Epithelial cell of proximal tubule (primary cell): ENCODE data around the gene EDDM3A. TPM values are rescaled to one million over a fixed set of nuclear protein-coding genes. Genes with fewer than 3 reads are reported as not detected.
"Not testable (repeated sequence)": the region's sequence is repeated elsewhere in the genome, so short reads cannot be mapped to it uniquely, and the experiment has no call there.

Source experiments
- DNase-seq: peaks from one replicate; pipeline ENCODE4 v3.0.0-alpha.2; 2011; ENCODE audit warnings: low read depth
- H3K4me3 ChIP-seq: 2 replicates; pipeline ENCODE4 v1.5.1; 2011; ENCODE audit warnings: low read depth, mild to moderate bottlenecking, low read length
- total RNA-seq: library from RNA; depleted of rRNA; stranded (reverse); fragments of >200 nt; gene quantifications from 2 replicates; pipeline ENCODE4 v1.2.3, GENCODE V29; 2015
- TF ChIP-seq, protein P1 (sequence below): conservative IDR thresholded peaks from 2 replicates; pipeline ENCODE4 v1.5.1; 2012; ENCODE audit warnings: low read depth, mild to moderate bottlenecking, low read length

The EDDM3A gene, protein sequence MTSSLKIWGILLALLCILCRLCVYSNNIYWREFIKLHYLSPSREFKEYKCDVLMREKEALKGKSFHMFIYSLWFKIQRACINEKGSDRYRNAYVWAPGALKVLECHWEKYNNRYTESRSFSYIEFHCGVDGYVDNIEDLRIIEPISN
- not detected in 2 replicates for total RNA-seq

DNA sequence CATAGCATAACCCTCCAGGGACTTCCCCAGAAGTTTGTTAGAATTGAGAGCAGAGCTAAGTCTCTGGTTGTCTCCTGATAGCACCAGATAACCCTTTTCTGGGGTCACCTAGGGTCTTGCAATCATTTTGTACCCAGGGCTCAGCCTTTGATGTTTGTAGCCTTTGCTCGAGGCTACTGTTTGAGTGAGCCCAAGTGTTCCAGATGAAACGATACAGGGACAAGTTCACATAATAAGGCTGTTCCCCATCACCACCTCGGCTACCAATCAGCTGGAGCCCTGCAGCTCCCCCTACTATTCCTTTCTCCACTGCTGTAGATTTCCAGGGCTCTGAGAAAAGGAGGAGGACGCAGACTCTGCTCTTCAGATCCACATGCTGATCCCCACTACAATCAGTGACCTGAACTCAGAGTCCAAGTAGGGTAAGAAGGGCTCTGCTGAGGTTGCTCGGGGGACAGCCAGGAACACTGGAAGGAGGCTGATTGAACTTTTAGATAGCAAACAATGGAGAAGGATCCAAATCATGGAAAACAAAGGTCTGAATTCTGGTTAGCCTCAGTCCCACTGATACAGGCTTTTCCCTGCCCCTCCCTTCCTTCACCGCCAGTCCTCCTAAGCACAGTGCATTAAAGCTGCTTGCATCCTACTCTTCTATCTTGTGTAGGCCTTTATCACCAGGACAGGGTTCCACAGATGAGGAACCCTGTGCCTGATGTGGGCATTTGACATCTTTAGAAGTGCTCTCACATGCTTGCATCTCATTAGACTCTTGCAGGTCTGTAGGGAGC is at the start of gene EDDM3A:
TSS of gene EDDM3A (plus strand) at position 317 of the 788 bp plus-strand sequence. CDS start 1,694 bp downstream, outside the sequence.
- no peak within 1 kb of the TSS for H3K4me3 ChIP-seq
- no peak for DNase-seq
- TF ChIP-seq, protein P1, sequence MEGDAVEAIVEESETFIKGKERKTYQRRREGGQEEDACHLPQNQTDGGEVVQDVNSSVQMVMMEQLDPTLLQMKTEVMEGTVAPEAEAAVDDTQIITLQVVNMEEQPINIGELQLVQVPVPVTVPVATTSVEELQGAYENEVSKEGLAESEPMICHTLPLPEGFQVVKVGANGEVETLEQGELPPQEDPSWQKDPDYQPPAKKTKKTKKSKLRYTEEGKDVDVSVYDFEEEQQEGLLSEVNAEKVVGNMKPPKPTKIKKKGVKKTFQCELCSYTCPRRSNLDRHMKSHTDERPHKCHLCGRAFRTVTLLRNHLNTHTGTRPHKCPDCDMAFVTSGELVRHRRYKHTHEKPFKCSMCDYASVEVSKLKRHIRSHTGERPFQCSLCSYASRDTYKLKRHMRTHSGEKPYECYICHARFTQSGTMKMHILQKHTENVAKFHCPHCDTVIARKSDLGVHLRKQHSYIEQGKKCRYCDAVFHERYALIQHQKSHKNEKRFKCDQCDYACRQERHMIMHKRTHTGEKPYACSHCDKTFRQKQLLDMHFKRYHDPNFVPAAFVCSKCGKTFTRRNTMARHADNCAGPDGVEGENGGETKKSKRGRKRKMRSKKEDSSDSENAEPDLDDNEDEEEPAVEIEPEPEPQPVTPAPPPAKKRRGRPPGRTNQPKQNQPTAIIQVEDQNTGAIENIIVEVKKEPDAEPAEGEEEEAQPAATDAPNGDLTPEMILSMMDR = no peak

DNA sequence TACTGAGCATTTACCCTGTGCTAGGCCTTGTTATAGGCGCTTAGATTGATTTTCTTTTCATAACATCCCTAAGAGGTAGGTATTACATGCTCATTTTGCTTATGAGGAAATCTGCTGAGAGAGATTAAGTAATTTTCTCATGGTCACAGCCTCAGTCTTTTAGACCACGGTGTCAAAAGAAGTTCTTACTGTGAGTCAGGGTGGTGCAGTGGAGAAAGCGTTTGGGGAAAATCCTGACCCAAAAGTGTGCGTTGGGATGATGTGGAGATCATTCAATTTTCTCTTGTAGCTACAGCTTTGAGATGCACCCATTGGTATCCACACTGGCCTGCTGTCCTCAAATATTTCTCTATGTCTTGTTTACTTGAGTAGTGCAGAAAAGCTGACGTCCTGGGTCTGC is 48.9 kb upstream of the EDDM3A start:
- TF ChIP-seq, protein P1 = no peak
- DNase-seq = no peak

DNA sequence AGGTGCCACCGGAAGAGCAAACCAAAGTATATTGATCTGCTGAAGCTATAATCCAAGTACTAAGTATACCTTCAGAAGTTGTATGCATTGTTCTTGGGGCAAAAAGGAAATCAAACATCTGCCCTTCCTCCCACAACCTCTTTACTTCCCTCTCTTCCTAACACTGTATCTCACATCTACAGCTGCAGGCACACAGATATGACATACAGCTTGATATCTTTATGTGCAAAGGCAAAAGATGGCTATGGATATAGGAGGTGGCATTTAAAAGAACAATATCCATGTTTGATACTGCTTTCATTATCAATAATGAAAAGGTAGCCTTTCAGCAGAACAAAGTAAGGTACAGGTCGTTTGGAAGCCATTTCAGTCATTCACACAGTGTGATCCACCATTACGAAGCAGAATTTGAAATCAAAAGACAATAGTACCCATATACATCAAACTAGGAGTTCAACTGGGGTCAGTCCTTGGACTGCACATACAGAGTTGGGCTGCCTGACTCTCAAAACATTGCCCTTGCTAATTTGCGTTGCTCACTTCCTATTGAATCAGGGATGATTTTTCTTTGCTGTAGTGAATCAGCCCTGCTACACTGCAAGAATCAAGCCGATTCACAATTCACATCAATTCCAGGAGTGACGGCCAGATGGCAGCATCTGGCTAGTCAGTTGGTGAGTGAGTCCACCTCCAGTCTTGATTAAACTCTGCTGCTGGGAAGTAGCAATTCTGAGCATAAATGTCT is 48.2 kb upstream of the EDDM3A start:
- TF ChIP-seq, protein P1 = peak; percentile 87
- DNase-seq = no peak

More for the DNA sequence above, 48.9 kb upstream of the EDDM3A start:
- no peak overlapping the region for H3K4me3 ChIP-seq

DNA sequence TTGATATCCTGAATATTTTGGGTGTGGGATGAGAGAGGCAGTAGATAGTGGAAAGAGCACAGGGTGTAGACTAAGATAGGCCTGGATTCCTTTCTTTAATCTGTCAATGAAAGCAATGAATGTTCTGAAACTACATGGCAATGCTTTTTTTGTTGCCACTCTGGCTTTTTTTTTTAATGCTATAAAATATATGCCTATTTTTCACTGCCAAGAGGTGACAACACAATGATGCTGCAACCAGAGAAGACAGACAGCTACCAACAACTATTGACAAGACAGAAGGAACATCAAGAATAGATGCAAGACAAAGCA is 47.7 kb upstream of the EDDM3A start:
- TF ChIP-seq, protein P1 = no peak
- no peak overlapping the region for H3K4me3 ChIP-seq
- no peak for DNase-seq

More for the DNA sequence above, 48.2 kb upstream of the EDDM3A start:
- no peak overlapping the region for H3K4me3 ChIP-seq

DNA sequence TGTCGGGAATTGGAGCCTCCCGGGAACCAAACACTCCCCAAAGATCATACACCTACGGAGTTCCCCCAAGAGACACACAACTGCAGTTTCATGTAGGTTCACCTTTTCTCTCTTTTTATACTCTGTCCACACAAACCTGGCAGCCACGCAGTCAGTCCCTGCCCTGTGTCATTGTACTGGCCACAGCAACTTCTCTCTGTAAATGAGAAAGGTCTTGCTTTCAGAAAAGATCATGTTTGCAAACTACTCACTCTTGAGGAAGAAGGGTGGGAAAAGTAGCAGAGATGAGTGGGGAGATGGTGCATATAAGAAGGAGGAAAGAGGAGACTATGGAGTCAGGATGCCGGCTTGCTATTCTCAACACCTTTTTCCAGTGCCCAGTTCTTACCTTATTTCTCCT is 46.8 kb upstream of the EDDM3A start:
- no peak overlapping the region for H3K4me3 ChIP-seq
- no peak for DNase-seq
- TF ChIP-seq, protein P1 = no peak

DNA sequence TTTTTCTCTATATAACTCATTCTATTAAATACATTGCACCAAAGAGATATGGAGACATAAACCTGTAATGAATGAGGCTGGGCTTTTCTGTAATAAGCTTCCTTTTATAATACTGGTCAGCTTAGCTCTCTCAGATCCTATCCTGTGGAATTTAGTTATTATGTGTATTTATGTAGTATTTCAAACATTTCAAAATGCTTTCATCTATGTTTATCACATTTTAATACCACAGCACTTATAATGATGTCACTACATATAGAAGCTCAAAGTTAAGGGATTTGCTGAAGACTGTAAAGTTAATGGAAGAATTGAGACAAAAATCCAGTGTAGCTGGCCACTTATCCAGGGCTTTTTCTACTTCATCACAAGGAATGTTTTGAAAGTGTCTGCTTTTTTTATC is 45.8 kb upstream of the EDDM3A start:
- TF ChIP-seq, protein P1 = no peak
- DNase-seq = no peak
- no peak overlapping the region for H3K4me3 ChIP-seq

DNA sequence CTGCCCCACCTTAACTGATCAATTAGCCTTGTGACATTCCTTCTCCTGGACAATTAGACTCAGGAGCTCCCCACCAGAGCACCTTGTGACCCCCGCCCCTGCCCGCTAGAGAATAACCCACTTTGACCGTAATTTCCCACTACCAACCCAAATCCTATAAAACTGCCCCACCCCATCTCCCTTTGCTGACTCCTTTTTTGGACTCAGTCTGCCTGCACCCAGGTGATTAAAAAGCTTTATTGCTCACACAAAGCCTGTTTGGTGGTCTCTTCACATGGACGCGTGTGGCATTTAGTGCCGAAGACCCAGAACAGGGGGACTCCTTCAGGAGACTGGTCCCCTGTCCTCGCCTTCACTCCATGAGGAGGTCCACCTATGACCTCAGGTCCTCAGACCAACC is 44.7 kb upstream of the EDDM3A start:
- not testable (repeated sequence) for H3K4me3 ChIP-seq, DNase-seq
